ENCODE results near the gene SNRNP70.

Gene SNRNP70

DNA sequence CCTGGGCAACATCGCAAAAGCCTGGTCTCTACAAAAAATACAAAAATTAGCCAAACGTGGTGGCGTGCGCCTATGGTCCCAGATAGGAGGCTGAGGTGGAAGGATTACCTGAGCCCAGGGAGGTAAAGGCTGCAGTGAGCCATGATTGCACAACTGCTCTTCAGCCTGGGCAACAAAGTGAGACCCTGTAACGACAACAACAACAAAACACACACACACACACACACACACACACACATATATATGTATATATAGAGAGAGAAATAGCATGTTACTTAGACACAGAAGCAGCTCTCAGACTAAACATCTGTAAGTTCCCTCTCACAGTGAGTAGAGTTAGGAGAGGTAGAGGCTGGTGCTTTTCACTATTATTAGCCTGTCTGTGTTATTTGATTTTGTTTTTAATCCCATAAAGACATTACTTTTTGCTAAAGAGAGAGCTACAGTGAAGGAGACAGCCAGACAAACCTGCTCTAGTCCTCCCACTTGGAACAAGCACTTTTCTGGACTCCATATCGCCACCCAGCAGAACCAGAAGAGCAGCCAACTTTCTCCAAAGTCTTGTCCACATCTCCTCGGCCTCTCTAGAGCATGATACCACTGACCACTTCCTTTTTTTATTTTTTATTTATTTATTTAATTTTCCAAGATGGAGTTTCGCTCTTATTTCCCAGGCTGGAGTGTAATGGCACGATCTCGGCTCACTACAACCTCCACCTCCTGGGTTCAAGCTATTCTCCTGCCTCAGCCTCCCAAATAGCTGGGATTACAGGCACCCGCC lies 26.2 kb downstream of the SNRNP70 start:
- TF ChIP-seq, protein P1, sequence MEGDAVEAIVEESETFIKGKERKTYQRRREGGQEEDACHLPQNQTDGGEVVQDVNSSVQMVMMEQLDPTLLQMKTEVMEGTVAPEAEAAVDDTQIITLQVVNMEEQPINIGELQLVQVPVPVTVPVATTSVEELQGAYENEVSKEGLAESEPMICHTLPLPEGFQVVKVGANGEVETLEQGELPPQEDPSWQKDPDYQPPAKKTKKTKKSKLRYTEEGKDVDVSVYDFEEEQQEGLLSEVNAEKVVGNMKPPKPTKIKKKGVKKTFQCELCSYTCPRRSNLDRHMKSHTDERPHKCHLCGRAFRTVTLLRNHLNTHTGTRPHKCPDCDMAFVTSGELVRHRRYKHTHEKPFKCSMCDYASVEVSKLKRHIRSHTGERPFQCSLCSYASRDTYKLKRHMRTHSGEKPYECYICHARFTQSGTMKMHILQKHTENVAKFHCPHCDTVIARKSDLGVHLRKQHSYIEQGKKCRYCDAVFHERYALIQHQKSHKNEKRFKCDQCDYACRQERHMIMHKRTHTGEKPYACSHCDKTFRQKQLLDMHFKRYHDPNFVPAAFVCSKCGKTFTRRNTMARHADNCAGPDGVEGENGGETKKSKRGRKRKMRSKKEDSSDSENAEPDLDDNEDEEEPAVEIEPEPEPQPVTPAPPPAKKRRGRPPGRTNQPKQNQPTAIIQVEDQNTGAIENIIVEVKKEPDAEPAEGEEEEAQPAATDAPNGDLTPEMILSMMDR (IDR thresholded peaks at IDR 0.05; ENCODE audit: low read depth, low read length) = no peak
- no peak for TF ChIP-seq EZH2phosphoT487 (IDR thresholded peaks at IDR 0.05; ENCODE audit: low read depth)
- Histone ChIP-seq H3K79me2 (ENCODE audit: low read length) (no peaks in the 10 kb centered on the region), H4K20me1 (ENCODE audit: insufficient read depth, low read length) (peaks cover 17% of the 10 kb centered on the region), H3K4me2 (ENCODE audit: low read length) (no peak overlapping the region), H3K27me3 (ENCODE audit: low read depth, low read length) (no peaks in the 10 kb centered on the region), H3K9ac (ENCODE audit: low read length) (no peak overlapping the region), H3K27ac (ENCODE audit: low read length) (no peak overlapping the region), H3K9me3 (ENCODE audit: insufficient read depth, low read length) (no peaks in the 10 kb centered on the region), H2AFZ (ENCODE audit: low read depth, low read length) (no peak overlapping the region), H3K36me3 (replicated peaks; ENCODE audit: low read depth, low read length) (peaks cover 36% of the 10 kb centered on the region), H3K4me1 (ENCODE audit: low read length) (peaks cover 5% of the 10 kb centered on the region), H3K4me3 (ENCODE audit: low read length) (no peak overlapping the region)

DNA sequence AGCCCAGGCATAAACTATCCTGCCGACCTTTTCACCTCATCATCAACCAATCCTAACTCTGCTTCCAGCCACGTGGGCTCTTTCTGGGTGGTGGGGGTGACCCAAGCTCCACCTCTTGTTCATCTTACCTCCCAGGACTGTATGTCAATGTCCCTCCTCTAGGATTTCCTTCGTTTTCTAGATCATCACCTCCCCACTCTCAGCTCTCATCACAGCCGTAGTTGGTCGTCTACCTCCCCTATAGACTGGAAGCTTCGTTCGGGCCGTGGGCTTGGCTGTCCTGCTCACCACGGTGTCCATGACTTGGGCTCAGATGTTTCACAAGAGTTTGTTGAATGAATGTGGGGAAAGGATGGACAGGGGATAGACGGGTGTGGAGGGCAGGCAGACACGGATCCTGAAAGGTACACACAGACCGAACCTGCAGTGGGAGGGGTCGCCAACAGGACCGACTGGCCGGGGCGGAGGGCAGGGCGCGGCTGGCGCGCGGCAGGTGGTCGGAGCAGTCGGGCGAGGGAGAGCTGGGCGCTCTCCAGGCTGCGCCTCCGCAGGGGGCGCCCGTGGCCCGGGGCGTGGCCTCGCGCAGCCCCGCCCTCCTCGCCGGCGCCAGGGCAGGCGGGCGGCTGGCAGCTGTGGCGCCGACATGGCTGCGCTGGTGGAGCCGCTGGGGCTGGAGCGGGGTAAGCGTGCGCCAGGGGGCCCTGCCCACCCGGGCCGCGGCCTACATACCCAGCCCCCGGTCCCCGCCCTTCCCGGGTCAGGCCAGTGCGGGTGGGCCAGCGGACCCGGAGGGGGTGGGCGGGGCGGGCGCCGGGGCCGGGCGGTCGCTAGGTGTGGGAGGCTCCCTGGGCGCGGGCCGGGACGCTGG lies 28.7 kb downstream of the SNRNP70 start, which contains the start of gene LIN7B:
LIN7B (plus strand) TSS at position 609 of the 868 bp plus-strand sequence; CDS start at position 644, 35 bp downstream.
- no peaks in the 10 kb centered on the region for H3K27me3 ChIP-seq (ENCODE audit: low read depth, low read length)
- H3K4me3 ChIP-seq (ENCODE audit: low read length) = peak within 1 kb of the TSS; percentile 78
- H4K20me1 ChIP-seq (ENCODE audit: insufficient read depth, low read length) = no peaks in the 10 kb centered on the region
- no peak within 1 kb of the TSS for H3K27ac ChIP-seq (ENCODE audit: low read length)
- H3K4me2 ChIP-seq (ENCODE audit: low read length) = peak within 1 kb of the TSS; percentile 99
- peaks cover 14% of the 10 kb centered on the region for H3K4me1 ChIP-seq (ENCODE audit: low read length)
- H3K9me3 ChIP-seq (ENCODE audit: insufficient read depth, low read length) = no peaks in the 10 kb centered on the region
- TF ChIP-seq EZH2phosphoT487 (IDR thresholded peaks at IDR 0.05; ENCODE audit: low read depth) = no peak
- TF ChIP-seq, protein P1 (IDR thresholded peaks at IDR 0.05; ENCODE audit: low read depth, low read length) = peak; percentile 52
- peaks cover 10% of the 10 kb centered on the region for H3K36me3 ChIP-seq (replicated peaks; ENCODE audit: low read depth, low read length)
- H3K79me2 ChIP-seq (ENCODE audit: low read length) = peaks cover 6% of the 10 kb centered on the region
- peak within 1 kb of the TSS; percentile 56 for H3K9ac ChIP-seq (ENCODE audit: low read length)
- H2AFZ ChIP-seq (ENCODE audit: low read depth, low read length) = peak within 1 kb of the TSS; percentile 81

DNA sequence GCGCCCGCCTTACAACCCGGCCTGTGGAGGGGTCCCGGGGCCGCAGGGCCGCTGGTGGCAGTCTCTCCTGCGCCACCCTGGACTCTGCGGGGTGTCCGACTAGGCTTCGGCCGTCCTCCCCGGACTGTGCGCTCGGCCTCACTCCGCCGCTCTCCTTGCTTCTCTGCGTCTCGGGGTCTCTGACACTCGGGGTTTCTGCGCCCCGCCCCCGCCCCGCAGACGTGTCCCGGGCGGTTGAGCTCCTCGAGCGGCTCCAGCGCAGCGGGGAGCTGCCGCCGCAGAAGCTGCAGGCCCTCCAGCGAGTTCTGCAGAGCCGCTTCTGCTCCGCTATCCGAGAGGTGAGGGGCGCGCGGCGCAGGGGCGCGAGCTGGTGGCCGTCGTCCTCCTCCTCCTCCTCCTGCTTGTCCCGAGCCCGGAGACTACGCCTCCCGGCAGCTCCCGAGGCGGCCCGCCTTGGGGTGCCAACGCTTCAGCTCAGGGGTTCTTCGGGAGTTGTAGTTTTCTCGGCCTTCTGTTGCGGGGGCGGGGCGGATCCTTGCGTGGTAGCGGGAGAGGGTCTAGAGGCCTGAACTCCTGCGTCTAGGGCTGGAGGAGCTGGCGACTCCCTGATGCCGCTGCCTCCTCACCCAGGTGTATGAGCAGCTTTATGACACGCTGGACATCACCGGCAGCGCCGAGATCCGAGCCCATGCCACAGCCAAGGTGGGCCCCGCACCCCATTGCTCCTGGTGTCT lies 29.5 kb downstream of the SNRNP70 start:
- Histone ChIP-seq H3K9me3 (ENCODE audit: insufficient read depth, low read length) (no peaks in the 10 kb centered on the region), H2AFZ (ENCODE audit: low read depth, low read length) (no peak overlapping the region), H3K4me2 (ENCODE audit: low read length) (peak overlapping the region; percentile 89), H3K27ac (ENCODE audit: low read length) (no peak overlapping the region), H3K4me1 (ENCODE audit: low read length) (peaks cover 14% of the 10 kb centered on the region), H3K9ac (ENCODE audit: low read length) (peak overlapping the region; percentile 38), H4K20me1 (ENCODE audit: insufficient read depth, low read length) (no peaks in the 10 kb centered on the region), H3K36me3 (replicated peaks; ENCODE audit: low read depth, low read length) (peaks cover 2% of the 10 kb centered on the region), H3K27me3 (ENCODE audit: low read depth, low read length) (no peaks in the 10 kb centered on the region), H3K4me3 (ENCODE audit: low read length) (peak overlapping the region; percentile 78), H3K79me2 (ENCODE audit: low read length) (peaks cover 6% of the 10 kb centered on the region)
- TF ChIP-seq EZH2phosphoT487 (IDR thresholded peaks at IDR 0.05; ENCODE audit: low read depth) = no peak
- TF ChIP-seq, protein P1 (IDR thresholded peaks at IDR 0.05; ENCODE audit: low read depth, low read length) = no peak
